ENCODE data around the gene TNKS1BP1. TPM values are rescaled to one million over a fixed set of nuclear protein-coding genes. Genes with fewer than 3 reads are reported as not detected.

The TNKS1BP1 gene
- total RNA-seq, 1 donor from 2014 or later: 14.1 TPM

- intact Hi-C loops (cut with micrococcal nuclease): no loop called here
These were observed 31.5 kb upstream of the TNKS1BP1 start for GRCh38 chr11:57356268-57356667.

DNA sequence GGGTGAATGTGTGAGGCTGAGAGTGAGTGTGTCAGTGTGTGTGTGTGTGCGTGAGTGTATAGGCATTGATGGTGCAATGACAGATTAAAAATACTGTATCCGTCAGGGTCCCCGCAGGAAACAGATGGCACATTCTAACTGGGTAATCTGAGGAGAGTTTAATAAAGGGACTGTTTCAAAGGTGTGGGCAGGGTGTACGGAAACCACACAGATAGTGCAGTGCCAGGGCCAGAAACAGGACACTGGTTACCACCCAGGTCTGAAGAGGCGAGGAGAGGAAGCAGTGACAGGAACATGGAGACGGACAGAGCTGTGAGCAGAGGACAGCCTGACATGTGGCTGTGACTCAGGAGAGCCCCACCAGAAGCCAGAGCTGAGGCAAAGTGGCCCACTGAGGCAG, 29.9 kb upstream of the TNKS1BP1 start:
- intact Hi-C loops (cut with micrococcal nuclease): loop anchor here (5.0 kb wide), 1 partner anchor 512 kb away; no protein-coding TSS in a partner anchor

GRCh38 chr11:57353852-57354251, 29.1 kb upstream of the TNKS1BP1 start:
- intact Hi-C loops (cut with micrococcal nuclease): loop anchor here (5.0 kb wide), 1 partner anchor 512 kb away; no protein-coding TSS in a partner anchor

DNA sequence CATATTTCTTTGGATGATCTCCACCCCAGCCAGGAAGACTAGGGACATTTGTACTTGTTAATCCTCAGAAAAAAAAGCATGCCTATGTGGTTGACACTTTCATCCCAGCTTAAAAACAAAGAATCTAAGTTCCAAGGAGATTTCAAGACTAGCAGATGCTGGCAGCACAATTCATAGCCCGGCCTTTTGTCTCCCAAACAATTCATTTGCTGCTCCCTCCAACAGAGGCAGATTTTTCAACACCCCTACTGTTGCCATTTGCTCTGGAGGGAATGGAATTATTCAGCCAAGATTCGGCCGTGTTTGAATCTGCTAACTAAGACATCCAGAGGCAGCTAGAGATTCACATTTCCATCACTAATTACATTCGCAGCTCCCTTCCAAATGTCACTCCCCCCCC, 28.7 kb upstream of the TNKS1BP1 start:
- intact Hi-C loops (cut with micrococcal nuclease): loop anchor here (5.0 kb wide), 1 partner anchor 511 kb away; no protein-coding TSS in a partner anchor

GRCh38 chr11:57353036-57353435, 28.3 kb upstream of the TNKS1BP1 start:
- intact Hi-C loops (cut with micrococcal nuclease): loop anchor here (5.0 kb wide), 1 partner anchor 511 kb away; no protein-coding TSS in a partner anchor

DNA sequence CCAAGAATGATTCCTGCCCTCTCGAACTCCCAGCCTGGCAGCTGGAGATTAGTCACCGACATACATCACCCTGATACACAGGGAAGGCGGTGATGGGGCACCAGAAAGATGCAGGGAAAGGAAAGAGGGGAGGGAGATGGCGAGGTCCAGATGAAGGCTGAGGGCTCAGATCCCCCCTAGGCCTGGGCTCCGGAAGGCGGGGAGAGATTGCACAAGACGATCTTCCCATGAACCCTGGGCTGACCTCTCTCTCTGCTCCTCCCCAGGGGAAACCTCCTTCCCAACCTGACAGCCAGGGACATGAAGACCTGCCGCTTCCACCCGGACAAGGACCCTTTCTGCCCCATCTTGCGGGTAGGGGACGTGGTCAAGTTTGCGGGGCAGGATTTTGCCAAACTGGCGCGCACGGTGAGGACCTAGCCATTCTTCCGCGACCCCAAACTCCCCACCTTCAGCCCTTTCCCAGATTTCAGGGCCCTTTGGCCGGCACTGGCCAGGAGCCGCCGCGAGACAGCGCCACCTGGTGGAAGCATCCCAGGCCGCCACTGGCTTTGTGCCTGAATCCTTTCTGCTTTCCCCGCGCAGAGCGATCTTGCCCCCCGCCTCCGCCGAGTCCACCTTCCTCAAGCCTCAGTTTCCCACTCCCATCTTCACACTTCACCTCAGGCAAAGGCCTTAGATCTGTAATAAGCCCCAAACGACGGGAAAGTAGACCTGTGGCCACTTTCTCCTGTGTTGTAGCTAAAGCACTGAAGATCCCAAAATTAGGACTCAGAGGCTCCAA, 24.9 kb upstream of the TNKS1BP1 start:
- intact Hi-C loops (cut with micrococcal nuclease): loop anchor here (5.0 kb wide), 2 partner anchors 507 to 1438 kb away; no protein-coding TSS in a partner anchor

- intact Hi-C loops (cut with micrococcal nuclease): loop anchor here (5.0 kb wide), 1 partner anchor 1439 kb away; no protein-coding TSS in a partner anchor
These were observed 24.0 kb upstream of the TNKS1BP1 start for GRCh38 chr11:57348636-57349313.

DNA sequence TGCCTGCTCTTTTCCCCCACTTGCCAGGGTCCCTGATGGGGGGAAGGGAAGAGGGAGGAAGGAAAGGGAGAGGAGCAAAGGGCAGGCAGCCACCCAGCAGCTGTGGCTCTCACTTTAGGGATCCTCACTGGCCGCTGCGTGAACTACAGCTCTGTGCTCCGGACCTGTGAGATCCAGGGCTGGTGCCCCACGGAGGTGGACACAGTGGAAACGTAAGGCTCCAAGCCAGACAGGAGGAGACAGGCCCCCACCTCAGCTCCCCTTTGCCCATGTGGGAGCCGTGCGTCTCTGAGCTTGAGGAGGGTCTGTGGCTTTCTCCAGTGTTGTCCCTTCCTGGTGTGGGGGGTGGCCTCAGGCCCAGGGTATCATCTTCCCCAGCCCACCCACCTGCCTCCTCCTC, 23.3 kb upstream of the TNKS1BP1 start:
- intact Hi-C loops (cut with micrococcal nuclease): loop anchor here (5.0 kb wide), 1 partner anchor 1439 kb away; no protein-coding TSS in a partner anchor

- intact Hi-C loops (cut with micrococcal nuclease): loop anchor here (5.0 kb wide), 1 partner anchor 1440 kb away; no protein-coding TSS in a partner anchor
These were observed 22.6 kb upstream of the TNKS1BP1 start for GRCh38 chr11:57347336-57347735.

GRCh38 chr11:57345555-57346211, 20.9 kb upstream of the TNKS1BP1 start:
- intact Hi-C loops (cut with micrococcal nuclease): loop anchor here (1.0 to 5.0 kb wide), 8 partner anchors 9 to 1442 kb away; partner anchors contain the start of gene RTN4RL2

- intact Hi-C loops (cut with micrococcal nuclease): loop anchor here (1.0 to 5.0 kb wide), 8 partner anchors 9 to 1442 kb away; partner anchors contain the start of gene RTN4RL2
These were observed 20.1 kb upstream of the TNKS1BP1 start for GRCh38 chr11:57344826-57345225.

GRCh38 chr11:57343825-57344224, 19.1 kb upstream of the TNKS1BP1 start:
- intact Hi-C loops (cut with micrococcal nuclease): loop anchor here (2.0 kb wide), 1 partner anchor 113 kb away; no protein-coding TSS in a partner anchor

GRCh38 chr11:57342702-57343101, 17.9 kb upstream of the TNKS1BP1 start:
- intact Hi-C loops (cut with micrococcal nuclease): no loop called here

GRCh38 chr11:57341250-57341808, 16.6 kb upstream of the TNKS1BP1 start:
- intact Hi-C loops (cut with micrococcal nuclease): no loop called here

DNA sequence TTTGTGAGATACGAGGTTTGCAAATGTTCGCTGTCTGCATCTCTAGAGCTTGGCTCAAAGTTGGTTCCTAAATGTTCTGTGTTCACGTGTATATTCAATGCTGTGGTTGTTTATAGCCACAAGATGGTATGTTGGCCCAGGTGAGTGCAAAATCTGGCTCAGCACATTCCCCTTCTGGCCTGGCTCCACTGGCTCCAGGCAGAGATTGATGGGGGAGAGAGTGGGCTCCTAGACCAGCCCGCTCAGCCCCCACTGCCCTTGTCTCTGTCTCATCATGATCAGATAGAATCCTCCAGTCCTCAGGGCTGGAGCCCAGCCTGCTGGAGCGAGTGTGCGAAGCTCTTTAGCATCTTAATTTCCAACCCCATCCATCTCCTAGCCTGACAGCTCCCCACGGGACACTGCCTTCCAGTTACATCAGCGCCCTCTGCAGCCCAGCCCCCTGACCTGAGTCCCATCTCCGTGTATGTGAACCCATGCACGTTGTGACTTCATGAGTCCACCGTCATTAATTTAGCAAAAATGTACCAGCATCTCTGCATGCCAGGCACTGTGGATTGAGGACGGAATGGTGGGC, 15.4 kb upstream of the TNKS1BP1 start:
- intact Hi-C loops (cut with micrococcal nuclease): no loop called here

DNA sequence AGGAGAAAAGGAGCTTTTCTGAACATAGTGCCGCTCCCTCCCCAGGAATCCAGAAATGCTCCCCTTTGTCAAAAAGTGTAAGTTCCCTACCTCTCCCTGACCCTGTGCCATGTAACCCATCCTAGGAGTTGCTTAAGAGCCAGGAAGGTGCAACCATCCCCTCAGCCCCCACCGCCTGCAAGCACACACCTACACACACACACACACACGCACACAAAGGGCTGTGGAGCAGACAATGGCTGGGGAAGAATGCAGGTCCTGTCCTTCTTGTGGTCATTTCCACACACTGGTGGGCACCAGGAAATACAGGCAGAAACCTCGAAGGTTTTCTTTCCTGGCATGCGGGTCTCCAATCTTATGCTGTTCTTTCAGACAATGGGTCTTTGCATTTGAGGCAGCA, 14.6 kb upstream of the TNKS1BP1 start:
- intact Hi-C loops (cut with micrococcal nuclease): loop anchor here (5.0 kb wide), 1 partner anchor 1803 kb away; the partner anchor contains the start of gene FAM111A

GRCh38 chr11:57338142-57338541, 13.4 kb upstream of the TNKS1BP1 start, which contains the start of gene P2RX3:
Gene P2RX3, plus strand, starts transcription at chr11:57338352. Its CDS starts 199 bp downstream, at chr11:57338551.
- intact Hi-C loops (cut with micrococcal nuclease): loop anchor here (5.0 kb wide), 1 partner anchor 1804 kb away; the partner anchor contains the start of gene FAM111A

- intact Hi-C loops (cut with micrococcal nuclease): loop anchor here (1.0 to 5.0 kb wide), 4 partner anchors 8 to 1805 kb away; partner anchors contain the start of genes FAM111A and TIMM10
These were observed 12.1 kb upstream of the TNKS1BP1 start for GRCh38 chr11:57336856-57337255.

DNA sequence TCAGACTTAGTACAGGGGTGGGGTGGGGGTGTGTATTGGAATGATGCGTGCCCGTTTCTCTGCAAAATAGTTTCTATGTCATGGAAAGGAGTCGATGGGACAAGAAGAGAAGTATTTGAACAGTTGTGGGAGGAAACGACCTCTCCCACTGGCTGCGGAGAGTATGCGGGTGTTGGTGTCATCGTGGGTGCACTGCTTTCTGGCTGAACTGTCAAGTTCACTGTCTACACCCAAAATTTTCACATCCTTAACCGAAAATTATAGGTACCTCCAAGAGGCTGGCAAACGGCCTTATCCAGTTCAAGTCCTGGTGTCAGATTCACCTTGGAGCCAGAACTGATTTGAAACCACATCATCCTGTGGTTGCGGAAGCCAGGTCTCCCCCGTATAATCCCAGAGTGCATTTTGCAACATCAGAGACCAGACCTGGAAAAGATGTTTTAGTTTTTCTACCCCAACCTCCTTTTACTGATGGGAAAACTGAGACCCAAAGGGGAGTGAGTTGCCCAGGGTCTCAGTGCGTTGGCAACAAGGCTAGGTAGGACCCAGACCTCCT, 11.4 kb upstream of the TNKS1BP1 start:
- intact Hi-C loops (cut with micrococcal nuclease): loop anchor here (1.0 to 5.0 kb wide), 4 partner anchors 9 to 1806 kb away; partner anchors contain the start of genes FAM111A and TIMM10

Measured in T-helper 1 cell treated with Interleukin-12 subunit alpha and Interleukin-12 subunit beta and Interleukin-4 antibody, amounts not matched to agents 30 ng/mL and 1 ng/mL, for 36 hours (primary cell).